ENCODE results near the gene SNX20. TPM values are rescaled to one million over a fixed set of nuclear protein-coding genes. Genes with fewer than 3 reads are reported as not detected.

Gene SNX20
- total RNA-seq, 4 donors from 2014 or later = 0.81 to 2.1 (median 1.2) TPM

DNA sequence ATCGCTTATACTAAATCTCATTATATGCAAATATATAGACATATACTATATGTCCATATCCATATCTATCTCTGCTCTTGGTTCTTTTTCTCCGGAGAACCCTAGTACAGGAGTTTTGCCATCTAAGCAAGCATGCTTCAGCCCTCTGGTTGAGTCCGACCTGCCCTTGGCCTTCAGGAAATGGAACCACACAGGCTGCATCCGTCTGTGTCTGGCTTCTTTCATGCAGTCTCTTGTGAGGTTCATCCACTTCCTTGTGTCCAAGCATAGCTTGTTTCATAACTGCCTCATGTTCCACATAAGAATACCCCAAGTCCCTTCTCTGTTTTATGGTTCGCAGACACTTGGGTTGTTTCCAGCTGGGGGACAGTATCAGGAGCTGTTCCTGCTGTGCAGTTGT lies 16.8 kb downstream of the SNX20 start:
- WGBS = 95% methylated on average over 5 of the region's 5 CpGs
- H3K4me3 ChIP-seq = no peak overlapping the region
- no peak for DNase-seq (ENCODE audit: low spot score in 2 of 2)
- H3K36me3 ChIP-seq = no peaks in the 10 kb centered on the region
- TF ChIP-seq EP300 (IDR thresholded peaks at IDR 0.05) = no peak
- TF ChIP-seq, protein P1, sequence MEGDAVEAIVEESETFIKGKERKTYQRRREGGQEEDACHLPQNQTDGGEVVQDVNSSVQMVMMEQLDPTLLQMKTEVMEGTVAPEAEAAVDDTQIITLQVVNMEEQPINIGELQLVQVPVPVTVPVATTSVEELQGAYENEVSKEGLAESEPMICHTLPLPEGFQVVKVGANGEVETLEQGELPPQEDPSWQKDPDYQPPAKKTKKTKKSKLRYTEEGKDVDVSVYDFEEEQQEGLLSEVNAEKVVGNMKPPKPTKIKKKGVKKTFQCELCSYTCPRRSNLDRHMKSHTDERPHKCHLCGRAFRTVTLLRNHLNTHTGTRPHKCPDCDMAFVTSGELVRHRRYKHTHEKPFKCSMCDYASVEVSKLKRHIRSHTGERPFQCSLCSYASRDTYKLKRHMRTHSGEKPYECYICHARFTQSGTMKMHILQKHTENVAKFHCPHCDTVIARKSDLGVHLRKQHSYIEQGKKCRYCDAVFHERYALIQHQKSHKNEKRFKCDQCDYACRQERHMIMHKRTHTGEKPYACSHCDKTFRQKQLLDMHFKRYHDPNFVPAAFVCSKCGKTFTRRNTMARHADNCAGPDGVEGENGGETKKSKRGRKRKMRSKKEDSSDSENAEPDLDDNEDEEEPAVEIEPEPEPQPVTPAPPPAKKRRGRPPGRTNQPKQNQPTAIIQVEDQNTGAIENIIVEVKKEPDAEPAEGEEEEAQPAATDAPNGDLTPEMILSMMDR (IDR thresholded peaks at IDR 0.05) = no peak
- TF ChIP-seq POLR2AphosphoS5 (IDR thresholded peaks at IDR 0.05) = no peak
- TF ChIP-seq POLR2A (IDR thresholded peaks at IDR 0.05) = no peak
- H3K9me3 ChIP-seq = no peaks in the 10 kb centered on the region
- H3K4me1 ChIP-seq = peaks cover 25% of the 10 kb centered on the region
- no peak overlapping the region for H3K27ac ChIP-seq
- H3K27me3 ChIP-seq = no peaks in the 10 kb centered on the region

DNA sequence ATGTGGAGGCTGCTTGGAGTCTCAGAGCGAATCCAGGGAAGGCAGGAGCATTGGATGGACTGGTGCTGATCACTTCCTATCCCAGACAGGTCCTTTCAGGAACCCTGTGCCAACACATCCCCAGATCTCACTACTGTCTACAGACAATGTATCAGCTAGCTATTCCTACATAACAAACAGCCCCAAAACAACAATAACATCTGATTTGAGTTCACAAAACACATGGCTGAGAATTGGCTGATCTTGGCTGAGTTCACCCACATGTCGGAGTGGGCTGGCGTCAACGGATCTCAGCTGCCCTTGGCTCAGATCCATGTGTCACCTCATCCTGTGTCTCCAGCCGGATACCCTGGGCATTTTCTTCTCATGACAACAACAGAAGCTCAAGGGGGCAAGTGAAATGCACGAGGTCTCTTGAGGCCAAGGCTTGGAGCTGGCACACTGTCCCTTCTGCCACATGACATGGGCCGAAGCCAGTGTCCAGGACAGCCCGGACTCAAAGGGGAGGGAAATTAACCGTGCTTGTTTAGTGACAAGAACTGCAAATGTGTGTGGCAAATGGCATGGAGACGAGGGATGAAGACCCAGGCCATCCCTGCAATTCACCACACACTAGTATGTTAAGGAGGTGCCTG lies 18.7 kb downstream of the SNX20 start:
- H3K4me3 ChIP-seq = no peak overlapping the region
- no peak for DNase-seq (ENCODE audit: low spot score in 2 of 2)
- no peaks in the 10 kb centered on the region for H3K9me3 ChIP-seq
- WGBS = 88% methylated on average over 10 of the region's 10 CpGs
- TF ChIP-seq, protein P1 (IDR thresholded peaks at IDR 0.05) = no peak
- TF ChIP-seq EP300 (IDR thresholded peaks at IDR 0.05) (no peak), POLR2AphosphoS5 (IDR thresholded peaks at IDR 0.05) (no peak), POLR2A (IDR thresholded peaks at IDR 0.05) (no peak)
- H3K4me1 ChIP-seq = peaks cover 9% of the 10 kb centered on the region
- no peak overlapping the region for H3K27ac ChIP-seq
- H3K36me3 ChIP-seq = no peaks in the 10 kb centered on the region
- H3K27me3 ChIP-seq = no peaks in the 10 kb centered on the region

DNA sequence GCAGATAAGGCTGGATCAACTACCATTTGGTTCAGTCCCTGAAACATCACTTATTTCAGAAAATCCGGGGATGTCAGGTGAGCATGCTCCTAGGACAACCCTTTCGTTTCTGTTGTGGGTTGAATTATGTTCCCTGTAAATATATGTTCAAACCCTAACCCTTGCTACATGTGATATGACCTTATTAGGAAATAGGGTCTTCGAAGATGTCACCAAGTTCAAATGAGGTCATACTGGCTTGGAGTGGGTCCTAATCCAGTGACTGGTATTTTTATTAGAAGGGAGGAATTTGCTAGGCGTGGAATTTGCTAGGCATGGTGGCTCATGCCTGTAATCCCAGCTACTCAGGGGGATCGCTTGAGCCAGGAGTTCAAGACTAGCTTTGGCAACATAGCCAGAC lies 21.3 kb downstream of the SNX20 start:
- no peaks in the 10 kb centered on the region for H3K36me3 ChIP-seq
- no peaks in the 10 kb centered on the region for H3K27me3 ChIP-seq
- no peak overlapping the region for H3K27ac ChIP-seq
- TF ChIP-seq POLR2AphosphoS5 (IDR thresholded peaks at IDR 0.05) (no peak), POLR2A (IDR thresholded peaks at IDR 0.05) (no peak), EP300 (IDR thresholded peaks at IDR 0.05) (no peak)
- TF ChIP-seq, protein P1 (IDR thresholded peaks at IDR 0.05) = no peak
- H3K4me3 ChIP-seq = no peak overlapping the region
- no peaks in the 10 kb centered on the region for H3K9me3 ChIP-seq
- no peak for DNase-seq (ENCODE audit: low spot score in 2 of 2)
- H3K4me1 ChIP-seq = peaks cover 2% of the 10 kb centered on the region
- 83% methylated on average over 5 of the region's 5 CpGs for WGBS

DNA sequence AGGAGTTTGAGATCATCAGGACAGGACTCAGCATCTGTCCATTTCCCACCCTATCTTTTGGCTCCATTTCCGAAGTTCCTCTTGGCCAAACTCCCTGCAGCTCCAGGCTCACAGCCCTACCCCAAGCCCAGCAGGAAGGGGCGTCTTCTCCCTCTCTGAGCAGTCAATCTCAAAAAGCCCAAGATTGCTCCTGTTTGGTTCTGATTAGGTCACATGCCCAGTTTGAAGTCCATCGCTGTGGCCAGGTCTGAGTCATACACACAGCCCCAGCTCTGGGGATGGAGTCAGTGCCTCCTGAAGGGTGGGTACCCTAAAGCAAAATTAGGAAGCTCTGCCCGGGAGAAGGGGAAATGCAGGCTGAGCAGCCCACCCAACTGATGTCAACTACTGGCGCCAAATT lies 23.9 kb downstream of the SNX20 start:
- no peak for DNase-seq (ENCODE audit: low spot score in 2 of 2)
- no peak for TF ChIP-seq POLR2AphosphoS5 (IDR thresholded peaks at IDR 0.05)
- TF ChIP-seq, protein P1 (IDR thresholded peaks at IDR 0.05) = no peak
- no peak for TF ChIP-seq EP300 (IDR thresholded peaks at IDR 0.05)
- TF ChIP-seq POLR2A (IDR thresholded peaks at IDR 0.05) = no peak
- Histone ChIP-seq H3K9me3 (no peaks in the 10 kb centered on the region), H3K4me1 (no peaks in the 10 kb centered on the region), H3K27me3 (no peaks in the 10 kb centered on the region), H3K4me3 (no peak overlapping the region), H3K27ac (no peak overlapping the region), H3K36me3 (no peaks in the 10 kb centered on the region)
- WGBS = 64% methylated on average over 4 of the region's 5 CpGs

DNA sequence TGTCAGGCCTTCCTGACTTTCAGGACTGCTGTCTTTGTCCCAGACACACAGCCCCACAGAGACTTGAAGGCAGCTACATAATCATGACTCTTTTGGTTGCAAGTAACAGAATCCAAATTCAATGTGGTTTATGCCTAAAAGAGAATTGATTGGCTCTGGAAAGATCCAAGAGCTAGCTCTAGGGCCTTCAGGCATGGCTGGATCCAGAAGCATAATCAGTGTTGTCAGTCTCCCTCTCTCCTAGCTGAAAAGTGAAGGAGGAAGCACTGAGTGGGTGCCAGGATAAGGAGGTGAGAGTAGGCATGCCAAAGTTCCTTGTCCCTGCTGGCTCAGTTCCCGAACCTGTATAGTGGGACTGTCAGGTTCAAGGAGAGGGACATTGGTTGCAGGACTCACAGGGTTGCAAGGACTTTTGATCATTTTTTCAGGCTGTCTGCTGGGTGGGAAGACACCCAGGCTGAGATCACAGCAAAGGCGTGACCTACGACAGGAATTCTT lies 25.5 kb downstream of the SNX20 start:
- no peak for DNase-seq (ENCODE audit: low spot score in 2 of 2)
- H3K4me3 ChIP-seq = no peak overlapping the region
- no peaks in the 10 kb centered on the region for H3K27me3 ChIP-seq
- WGBS = 97% methylated on average over 3 of the region's 3 CpGs
- no peaks in the 10 kb centered on the region for H3K36me3 ChIP-seq
- H3K4me1 ChIP-seq = no peaks in the 10 kb centered on the region
- no peak overlapping the region for H3K27ac ChIP-seq
- TF ChIP-seq EP300 (IDR thresholded peaks at IDR 0.05) (no peak), POLR2AphosphoS5 (IDR thresholded peaks at IDR 0.05) (no peak), POLR2A (IDR thresholded peaks at IDR 0.05) (no peak)
- TF ChIP-seq, protein P1 (IDR thresholded peaks at IDR 0.05) = no peak
- no peaks in the 10 kb centered on the region for H3K9me3 ChIP-seq

All from suprapubic skin (tissue), 4 donors.